Endothelial cell of umbilical vein (primary cell): ENCODE data around the gene STON2. TPM values are rescaled to one million over a fixed set of nuclear protein-coding genes. Genes with fewer than 3 reads are reported as not detected.

Experiments used
- BruUV-seq: library from RNA; stranded (reverse); fragments of 400-500 nt; replicated peaks from 2 replicates; lab custom pipeline; 2021; lab: Mats Ljungman, UMichigan
- CTCF ChIA-PET: fragments of 300-600, 350-600 bp; sonication (Branson Sonifier 250); formaldehyde crosslinking; loops from one replicate; lab custom pipeline; 2021; ENCODE audit warnings: antibody characterized with exemption, inconsistent platforms; lab: Charles Lee
- POLR2A ChIA-PET: fragments of 300-600, 350-600 bp; sonication (Branson Sonifier 250); formaldehyde crosslinking; loops from one replicate; lab custom pipeline; 2021; ENCODE audit warnings: antibody characterized with exemption, inconsistent platforms; lab: Charles Lee
- DNase-seq: peaks from one replicate; pipeline ENCODE4 v3.0.0-alpha.2; 2011; ENCODE audit warnings: low read depth, low spot score
- FAIRE-seq: peaks from 2 replicates; lab custom pipeline; 2011; peaks lifted over from hg19 to GRCh38; lab: Jason Lieb, UNC
- H2AFZ ChIP-seq: 2 replicates; pipeline ENCODE4 v1.6.0; 2012; ENCODE audit warnings: low read depth, low read length, control low read depth, inconsistent platforms
- H3K27ac ChIP-seq: 2 replicates; pipeline ENCODE4 v1.5.1; 2011; ENCODE audit warnings: low read depth, mild to moderate bottlenecking, control low read depth, low read length, moderate library complexity; ENCODE audit not compliant: insufficient read depth
- H3K27me3 ChIP-seq, 2 experiments: 2 replicates each; pipeline versions ENCODE4 v1.6.0 to v1.6.1; 2011; ENCODE audit warnings: low read length in 2 of 2, mixed read lengths in 1 of 2; ENCODE audit not compliant: control insufficient read depth in 2 of 2, insufficient read depth in 2 of 2
- H3K36me3 ChIP-seq, 2 experiments: 2 replicates in 1 of 2; 3 replicates in 1 of 2; pipeline ENCODE4 v1.5.1; 2011; ENCODE audit warnings: low read length in 2 of 2, mild to moderate bottlenecking in 1 of 2, moderate library complexity in 1 of 2; ENCODE audit not compliant: control insufficient read depth in 2 of 2, insufficient read depth in 2 of 2; ENCODE audit errors: extremely low read depth in 1 of 2
- H3K4me1 ChIP-seq: 3 replicates; pipeline ENCODE4 v1.5.1; 2011; ENCODE audit warnings: mild to moderate bottlenecking, low read length; ENCODE audit not compliant: control insufficient read depth, insufficient read depth; ENCODE audit errors: extremely low read depth
- H3K4me2 ChIP-seq: 2 replicates; pipeline ENCODE4 v1.6.1; 2011; ENCODE audit warnings: low read length, control low read depth, mixed read lengths; ENCODE audit not compliant: insufficient read depth
- H3K4me3 ChIP-seq, 3 experiments: fragments of 200-600 bp in 1 of 3; sonication (generic), shearing (Covaris generic) in 1 of 3; replicated peaks in 1 of 3; 2 replicates each; pipeline ENCODE4 v1.5.1; 2011 to 2016; ENCODE audit warnings: control low read depth in 3 of 3, low read length in 3 of 3, mild to moderate bottlenecking in 2 of 3, inconsistent platforms in 1 of 3, low read depth in 1 of 3, moderate library complexity in 1 of 3; ENCODE audit not compliant: insufficient read depth in 1 of 3
- H3K79me2 ChIP-seq: 2 replicates; pipeline ENCODE4 v1.6.0; 2012; ENCODE audit warnings: low read length, inconsistent platforms; ENCODE audit not compliant: control insufficient read depth, insufficient read depth
- H3K9ac ChIP-seq: replicated peaks from 2 replicates; pipeline ENCODE3; 2011; ENCODE audit warnings: low read length, control low read depth; ENCODE audit not compliant: insufficient read depth; ENCODE audit errors: extremely low read depth
- H3K9me1 ChIP-seq: replicated peaks from 3 replicates; pipeline ENCODE4 v1.6.0; 2011; ENCODE audit warnings: mild to moderate bottlenecking, low read length; ENCODE audit not compliant: control insufficient read depth, insufficient read depth; ENCODE audit errors: extremely low read depth
- H3K9me3 ChIP-seq: replicated peaks from 2 replicates; pipeline ENCODE4 v1.5.1; 2012; ENCODE audit warnings: low read length, inconsistent platforms; ENCODE audit not compliant: control insufficient read depth, insufficient read depth
- H4K20me1 ChIP-seq: replicated peaks from 2 replicates; pipeline ENCODE3; 2011; ENCODE audit warnings: mild to moderate bottlenecking, low read length; ENCODE audit not compliant: control insufficient read depth, insufficient read depth; ENCODE audit errors: extremely low read depth
- EZH2 ChIP-seq: IDR thresholded peaks from 2 replicates; pipeline ENCODE4 v1.6.1; 2012; ENCODE audit warnings: borderline replicate concordance, low read depth, mild to moderate bottlenecking, moderate library complexity, low read length, inconsistent platforms; ENCODE audit not compliant: severe bottlenecking
- FOS ChIP-seq: IDR thresholded peaks from 2 replicates; pipeline ENCODE4 v1.6.1; 2011; ENCODE audit warnings: mild to moderate bottlenecking, low read length, moderate library complexity, borderline replicate concordance; ENCODE audit not compliant: insufficient read depth
- GATA2 ChIP-seq: IDR thresholded peaks from 2 replicates; pipeline ENCODE4 v1.7.0; 2011; ENCODE audit warnings: low read depth, mild to moderate bottlenecking, moderate library complexity, mixed read lengths, low read length; ENCODE audit not compliant: insufficient read length, insufficient read depth
- JUN ChIP-seq: IDR thresholded peaks from 2 replicates; pipeline ENCODE4 v1.6.1; 2011; ENCODE audit warnings: borderline replicate concordance, low read depth; ENCODE audit not compliant: insufficient read length, insufficient read depth
- MYC ChIP-seq: IDR thresholded peaks from one replicate; pipeline ENCODE4 v1.6.1; 2011; ENCODE audit warnings: mild to moderate bottlenecking, low read depth, low read length
- POLR2A ChIP-seq: IDR thresholded peaks from 2 replicates; pipeline ENCODE4 v1.6.1; 2012; ENCODE audit warnings: low read depth, mild to moderate bottlenecking, control low read depth, low read length
- POLR2AphosphoS5 ChIP-seq: IDR thresholded peaks from 2 replicates; pipeline ENCODE4 v1.6.1; 2012; ENCODE audit warnings: low read depth, mild to moderate bottlenecking, control low read depth, low read length, moderate library complexity; ENCODE audit not compliant: insufficient read depth
- dilution Hi-C: fragments of 300-500 bp; cut with MboI; formaldehyde crosslinking; loops from one replicate; pipeline ENCODE4 v1.15.0; 2019; ENCODE audit warnings: low sequenced_read_pairs; ENCODE audit not compliant: extremely low pct_ligation_motif_present
- intact Hi-C: fragments of 100-400 bp; cut with micrococcal nuclease; formaldehyde crosslinking; loops from one replicate; pipeline ENCODE4 v1.10.0; 2022
- polyA plus RNA-seq, 4 experiments: library from polyadenylated mRNA; depleted of rRNA in 3 of 4; stranded (reverse) in 3 of 4; unstranded in 1 of 4; fragments of >200 nt; gene quantifications; 2 replicates each; pipeline versions ENCODE4 v1.2.1 to v1.2.3, GENCODE V29; 2011 to 2012; ENCODE audit warnings: missing spikeins in 1 of 4
- total RNA-seq: library from RNA; stranded (reverse); gene quantifications from 2 replicates; pipeline ENCODE4 v1.2.3, GENCODE V29; 2021
- TF ChIP-seq, protein P1 (sequence below): IDR thresholded peaks from 2 replicates; pipeline ENCODE4 v1.6.1; 2011; ENCODE audit not compliant: insufficient read depth, insufficient read length
- TF ChIP-seq, protein P2 (sequence below), 2 donors: IDR thresholded peaks; 1 replicate in 1 of 2; 2 replicates in 1 of 2; pipeline ENCODE4 v1.5.1; 2011; ENCODE audit warnings: low read length in 2 of 2, mild to moderate bottlenecking in 2 of 2, moderate library complexity in 2 of 2, control low read depth in 1 of 2, inconsistent platforms in 1 of 2, low read depth in 1 of 2; ENCODE audit not compliant: insufficient read depth in 1 of 2; ENCODE audit errors: extremely low read depth in 1 of 2

The STON2 gene
- total and polyA plus RNA-seq, 2 donors (not counting 3 experiments of a cell fraction or from before 2014, with no cell fraction given), result not detected

DNA sequence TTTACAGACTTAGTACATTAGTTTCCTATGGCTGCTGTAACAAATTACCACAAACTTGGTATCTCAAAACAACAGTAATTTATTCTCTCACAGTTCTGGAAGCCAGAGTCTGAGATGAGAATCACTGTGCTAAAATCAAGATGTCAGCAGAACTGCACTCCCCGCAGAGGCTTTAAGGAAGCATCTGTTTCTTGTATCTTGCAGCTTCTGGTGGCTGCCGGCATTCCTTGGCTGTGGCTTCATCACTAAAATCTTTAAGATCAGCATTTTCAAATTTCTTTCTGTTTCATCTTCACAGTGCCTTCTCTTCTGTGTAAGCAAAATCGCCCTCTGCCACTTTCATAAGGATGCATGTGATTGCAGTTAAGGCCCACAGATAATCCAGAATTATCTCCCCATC lies 9.4 kb downstream of the STON2 start:
- H3K27me3 ChIP-seq, result no peaks in the 10 kb centered on the region
- no peak overlapping the region for H3K9ac ChIP-seq
- H3K4me3 ChIP-seq, result no peak overlapping the region
- no peak for TF ChIP-seq GATA2
- TF ChIP-seq EZH2, result no peak
- no peak for TF ChIP-seq JUN
- TF ChIP-seq, protein P1, sequence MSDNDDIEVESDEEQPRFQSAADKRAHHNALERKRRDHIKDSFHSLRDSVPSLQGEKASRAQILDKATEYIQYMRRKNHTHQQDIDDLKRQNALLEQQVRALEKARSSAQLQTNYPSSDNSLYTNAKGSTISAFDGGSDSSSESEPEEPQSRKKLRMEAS, result no peak
- no peak for TF ChIP-seq FOS
- TF ChIP-seq MYC, result no peak
- no peak for TF ChIP-seq POLR2A
- TF ChIP-seq POLR2AphosphoS5, result no peak
- TF ChIP-seq, protein P2, sequence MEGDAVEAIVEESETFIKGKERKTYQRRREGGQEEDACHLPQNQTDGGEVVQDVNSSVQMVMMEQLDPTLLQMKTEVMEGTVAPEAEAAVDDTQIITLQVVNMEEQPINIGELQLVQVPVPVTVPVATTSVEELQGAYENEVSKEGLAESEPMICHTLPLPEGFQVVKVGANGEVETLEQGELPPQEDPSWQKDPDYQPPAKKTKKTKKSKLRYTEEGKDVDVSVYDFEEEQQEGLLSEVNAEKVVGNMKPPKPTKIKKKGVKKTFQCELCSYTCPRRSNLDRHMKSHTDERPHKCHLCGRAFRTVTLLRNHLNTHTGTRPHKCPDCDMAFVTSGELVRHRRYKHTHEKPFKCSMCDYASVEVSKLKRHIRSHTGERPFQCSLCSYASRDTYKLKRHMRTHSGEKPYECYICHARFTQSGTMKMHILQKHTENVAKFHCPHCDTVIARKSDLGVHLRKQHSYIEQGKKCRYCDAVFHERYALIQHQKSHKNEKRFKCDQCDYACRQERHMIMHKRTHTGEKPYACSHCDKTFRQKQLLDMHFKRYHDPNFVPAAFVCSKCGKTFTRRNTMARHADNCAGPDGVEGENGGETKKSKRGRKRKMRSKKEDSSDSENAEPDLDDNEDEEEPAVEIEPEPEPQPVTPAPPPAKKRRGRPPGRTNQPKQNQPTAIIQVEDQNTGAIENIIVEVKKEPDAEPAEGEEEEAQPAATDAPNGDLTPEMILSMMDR (IDR thresholded peaks at IDR 0.05; ENCODE audit: extremely low read depth in 1 of 2, insufficient read depth in 1 of 2, low read depth in 1 of 2, low read length in 2 of 2), result no peak
- no peak overlapping the region for H3K27ac ChIP-seq
- ChIA-PET CTCF (no interaction called here), POLR2A (no interaction called here)
- H3K79me2 ChIP-seq, result no peaks in the 10 kb centered on the region
- no peaks in the 10 kb centered on the region for H3K9me3 ChIP-seq
- H3K36me3 ChIP-seq, result no peaks in the 10 kb centered on the region
- no peaks in the 10 kb centered on the region for H3K4me1 ChIP-seq
- intact Hi-C loops, result no loop called here
- no peak overlapping the region for H2AFZ ChIP-seq
- FAIRE-seq (no peak), DNase-seq (no peak)
- BruUV-seq, result no TSS peak
- H4K20me1 ChIP-seq, result no peaks in the 10 kb centered on the region
- no peak overlapping the region for H3K4me2 ChIP-seq
- dilution Hi-C loops, result no loop called here
- H3K9me1 ChIP-seq, result no peaks in the 10 kb centered on the region
